ENCODE results near the gene C1orf159.

DNA sequence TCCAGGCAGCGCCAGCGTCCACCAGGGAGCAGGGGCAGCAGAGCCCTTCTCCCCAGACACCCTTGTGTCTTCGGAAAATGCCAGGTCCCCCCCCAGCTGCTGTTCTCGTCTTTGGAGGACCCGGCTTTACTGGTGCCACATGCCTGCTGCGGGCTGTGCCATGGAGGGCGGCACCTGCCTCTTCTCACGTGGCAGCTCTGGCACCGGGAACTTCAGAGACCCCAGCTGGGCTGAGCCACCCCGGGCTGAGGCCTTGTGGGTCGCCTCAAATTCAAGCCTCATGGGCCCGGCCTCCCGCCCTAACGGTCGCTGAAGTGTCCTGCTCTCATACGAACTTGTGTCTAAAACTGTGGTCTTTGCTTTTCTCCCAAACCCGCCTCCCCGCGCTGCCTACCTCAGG lies 27.0 kb upstream of the C1orf159 start:
- TF ChIP-seq POLR2AphosphoS5 (IDR thresholded peaks at IDR 0.05) (no peak), TAF1 (IDR thresholded peaks at IDR 0.05; ENCODE audit: low read depth) (no peak), EZH2 (IDR thresholded peaks at IDR 0.05; ENCODE audit: borderline replicate concordance, insufficient read depth, low read length, poor library complexity, severe bottlenecking) (no peak), EP300 (conservative IDR thresholded peaks at IDR 0.05; ENCODE audit: poor library complexity, severe bottlenecking) (no peak), MXI1 (conservative IDR thresholded peaks at IDR 0.05; ENCODE audit: poor library complexity, severe bottlenecking) (no peak), RAD21 (conservative IDR thresholded peaks at IDR 0.05) (no peak)
- TF ChIP-seq, protein P1, sequence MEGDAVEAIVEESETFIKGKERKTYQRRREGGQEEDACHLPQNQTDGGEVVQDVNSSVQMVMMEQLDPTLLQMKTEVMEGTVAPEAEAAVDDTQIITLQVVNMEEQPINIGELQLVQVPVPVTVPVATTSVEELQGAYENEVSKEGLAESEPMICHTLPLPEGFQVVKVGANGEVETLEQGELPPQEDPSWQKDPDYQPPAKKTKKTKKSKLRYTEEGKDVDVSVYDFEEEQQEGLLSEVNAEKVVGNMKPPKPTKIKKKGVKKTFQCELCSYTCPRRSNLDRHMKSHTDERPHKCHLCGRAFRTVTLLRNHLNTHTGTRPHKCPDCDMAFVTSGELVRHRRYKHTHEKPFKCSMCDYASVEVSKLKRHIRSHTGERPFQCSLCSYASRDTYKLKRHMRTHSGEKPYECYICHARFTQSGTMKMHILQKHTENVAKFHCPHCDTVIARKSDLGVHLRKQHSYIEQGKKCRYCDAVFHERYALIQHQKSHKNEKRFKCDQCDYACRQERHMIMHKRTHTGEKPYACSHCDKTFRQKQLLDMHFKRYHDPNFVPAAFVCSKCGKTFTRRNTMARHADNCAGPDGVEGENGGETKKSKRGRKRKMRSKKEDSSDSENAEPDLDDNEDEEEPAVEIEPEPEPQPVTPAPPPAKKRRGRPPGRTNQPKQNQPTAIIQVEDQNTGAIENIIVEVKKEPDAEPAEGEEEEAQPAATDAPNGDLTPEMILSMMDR (IDR thresholded peaks at IDR 0.05; ENCODE audit: poor library complexity, severe bottlenecking), result no peak
- TF ChIP-seq, protein P2, sequence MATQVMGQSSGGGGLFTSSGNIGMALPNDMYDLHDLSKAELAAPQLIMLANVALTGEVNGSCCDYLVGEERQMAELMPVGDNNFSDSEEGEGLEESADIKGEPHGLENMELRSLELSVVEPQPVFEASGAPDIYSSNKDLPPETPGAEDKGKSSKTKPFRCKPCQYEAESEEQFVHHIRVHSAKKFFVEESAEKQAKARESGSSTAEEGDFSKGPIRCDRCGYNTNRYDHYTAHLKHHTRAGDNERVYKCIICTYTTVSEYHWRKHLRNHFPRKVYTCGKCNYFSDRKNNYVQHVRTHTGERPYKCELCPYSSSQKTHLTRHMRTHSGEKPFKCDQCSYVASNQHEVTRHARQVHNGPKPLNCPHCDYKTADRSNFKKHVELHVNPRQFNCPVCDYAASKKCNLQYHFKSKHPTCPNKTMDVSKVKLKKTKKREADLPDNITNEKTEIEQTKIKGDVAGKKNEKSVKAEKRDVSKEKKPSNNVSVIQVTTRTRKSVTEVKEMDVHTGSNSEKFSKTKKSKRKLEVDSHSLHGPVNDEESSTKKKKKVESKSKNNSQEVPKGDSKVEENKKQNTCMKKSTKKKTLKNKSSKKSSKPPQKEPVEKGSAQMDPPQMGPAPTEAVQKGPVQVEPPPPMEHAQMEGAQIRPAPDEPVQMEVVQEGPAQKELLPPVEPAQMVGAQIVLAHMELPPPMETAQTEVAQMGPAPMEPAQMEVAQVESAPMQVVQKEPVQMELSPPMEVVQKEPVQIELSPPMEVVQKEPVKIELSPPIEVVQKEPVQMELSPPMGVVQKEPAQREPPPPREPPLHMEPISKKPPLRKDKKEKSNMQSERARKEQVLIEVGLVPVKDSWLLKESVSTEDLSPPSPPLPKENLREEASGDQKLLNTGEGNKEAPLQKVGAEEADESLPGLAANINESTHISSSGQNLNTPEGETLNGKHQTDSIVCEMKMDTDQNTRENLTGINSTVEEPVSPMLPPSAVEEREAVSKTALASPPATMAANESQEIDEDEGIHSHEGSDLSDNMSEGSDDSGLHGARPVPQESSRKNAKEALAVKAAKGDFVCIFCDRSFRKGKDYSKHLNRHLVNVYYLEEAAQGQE (IDR thresholded peaks at IDR 0.05; ENCODE audit: borderline replicate concordance), result no peak

All from neural cell (in vitro differentiated cells).